Adrenal gland (tissue), 5 donors: ENCODE data around the gene GJD4.

Experiments
- CTCF ChIP-seq, 6 experiments: fragments of 450-650 bp in 4 of 6; fragments of 200-600 bp in 2 of 6; sonication (generic) in 1 of 6; IDR thresholded peaks; 1 replicate in 5 of 6; 2 replicates in 1 of 6; pipeline versions ENCODE4 v1.5.1 to v1.8.0; 2016 to 2021; ENCODE audit warnings: antibody characterized with exemption in 6 of 6, mild to moderate bottlenecking in 2 of 6, moderate library complexity in 1 of 6
- POLR2A ChIP-seq, 2 donors: fragments of 450-650 bp; IDR thresholded peaks; one replicate each; pipeline ENCODE4 v1.6.1; 2017; ENCODE audit warnings: antibody characterized with exemption in 2 of 2, mild to moderate bottlenecking in 2 of 2, moderate library complexity in 1 of 2
- donor health status: DM: no; HTN: no; CAD: no.

GRCh38 chr10:35632027-35632426, 26.9 kb downstream of the GJD4 start:
- no peak for TF ChIP-seq CTCF (IDR thresholded peaks at IDR 0.05)
- no peak for TF ChIP-seq POLR2A (IDR thresholded peaks at IDR 0.05)
